ENCODE data around the gene TRIOBP. TPM values are rescaled to one million over a fixed set of nuclear protein-coding genes. Genes with fewer than 3 reads are reported as not detected.

The TRIOBP gene
- total RNA-seq, 1 donor from 2014 or later: 33.7 TPM

DNA sequence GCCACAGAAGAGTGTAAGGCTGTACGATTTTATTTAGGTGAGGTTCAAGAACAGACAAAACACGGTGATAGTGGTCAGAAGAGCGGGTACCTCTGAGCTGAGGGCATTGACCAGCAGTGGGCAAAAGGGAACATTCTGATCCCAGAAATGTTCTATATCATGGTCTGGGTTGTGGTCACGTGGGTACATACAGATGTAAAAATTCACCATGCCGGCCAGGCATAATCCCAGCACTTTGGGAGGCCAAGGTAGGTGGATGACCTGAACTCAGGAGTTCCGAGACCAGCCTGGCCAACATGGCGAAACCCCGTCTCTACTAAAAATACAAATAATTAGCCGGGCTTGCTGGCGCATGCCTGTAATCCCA, 79.8 kb downstream of the TRIOBP start:
- H3K4me1 Mint-ChIP-seq (ENCODE audit: low read depth, unreplicated experiment): peaks cover 3% of the 10 kb centered on the region

GRCh38 chr22:37777122-37777687, 80.4 kb downstream of the TRIOBP start:
- DNase-seq: no peak
- Mint-ChIP-seq H3K4me3 (ENCODE audit: unreplicated experiment) (no peak overlapping the region), H3K9me3 (ENCODE audit: unreplicated experiment) (peaks cover 5% of the 10 kb centered on the region), H3K4me1 (ENCODE audit: low read depth, unreplicated experiment) (peaks cover 7% of the 10 kb centered on the region), H3K36me3 (ENCODE audit: unreplicated experiment) (no peaks in the 10 kb centered on the region), H3K27ac (ENCODE audit: unreplicated experiment) (no peak overlapping the region), H3K27me3 (ENCODE audit: unreplicated experiment) (peaks cover 9% of the 10 kb centered on the region)
- no peak for TF ChIP-seq CTCF (IDR thresholded peaks at IDR 0.05; ENCODE audit: partially characterized antibody, unreplicated experiment)

More for the DNA sequence above, 79.8 kb downstream of the TRIOBP start:
- TF ChIP-seq CTCF (IDR thresholded peaks at IDR 0.05; ENCODE audit: partially characterized antibody, unreplicated experiment): no peak
- no peak for DNase-seq
- Mint-ChIP-seq H3K27ac (ENCODE audit: unreplicated experiment) (peak overlapping the region; percentile 48), H3K9me3 (ENCODE audit: unreplicated experiment) (peaks cover 5% of the 10 kb centered on the region), H3K27me3 (ENCODE audit: unreplicated experiment) (peaks cover 9% of the 10 kb centered on the region), H3K36me3 (ENCODE audit: unreplicated experiment) (no peaks in the 10 kb centered on the region), H3K4me3 (ENCODE audit: unreplicated experiment) (no peak overlapping the region)

DNA sequence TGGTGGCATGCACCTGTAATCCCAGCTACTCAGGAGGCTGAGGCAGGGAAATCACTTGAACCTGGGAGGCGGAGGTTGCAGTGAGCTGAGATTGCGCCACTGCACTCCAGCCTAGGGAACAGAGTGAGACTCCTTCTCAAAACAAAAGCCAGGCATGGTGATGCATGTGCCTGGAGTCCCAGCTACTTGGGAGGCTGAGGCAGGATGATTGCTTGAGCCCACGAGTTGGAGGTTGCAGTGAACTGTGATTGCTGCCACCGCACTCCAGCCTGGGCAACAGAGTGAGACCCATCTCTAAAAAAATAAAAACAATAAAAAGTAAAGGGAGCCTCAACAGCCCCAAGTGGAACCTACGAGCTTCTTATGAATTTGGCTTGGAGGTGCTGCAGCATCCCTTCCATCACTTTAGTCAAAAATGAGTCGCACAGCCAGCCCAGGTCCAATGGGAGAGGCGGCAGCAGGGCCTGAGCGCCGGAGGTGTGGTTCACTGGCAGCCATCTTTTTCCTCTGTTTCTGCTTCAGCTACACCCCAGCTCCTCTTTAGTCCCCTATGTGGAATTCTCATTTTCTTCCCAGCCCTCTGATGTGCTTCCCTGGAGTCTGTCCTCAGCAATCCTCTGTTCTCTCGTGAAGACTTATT, 81.6 kb downstream of the TRIOBP start:
- Mint-ChIP-seq H3K36me3 (ENCODE audit: unreplicated experiment) (no peaks in the 10 kb centered on the region), H3K27ac (ENCODE audit: unreplicated experiment) (no peak overlapping the region), H3K4me1 (ENCODE audit: low read depth, unreplicated experiment) (peaks cover 8% of the 10 kb centered on the region), H3K4me3 (ENCODE audit: unreplicated experiment) (no peak overlapping the region), H3K27me3 (ENCODE audit: unreplicated experiment) (peaks cover 9% of the 10 kb centered on the region), H3K9me3 (ENCODE audit: unreplicated experiment) (peaks cover 5% of the 10 kb centered on the region)
- TF ChIP-seq CTCF (IDR thresholded peaks at IDR 0.05; ENCODE audit: partially characterized antibody, unreplicated experiment): no peak
- no peak for DNase-seq

DNA sequence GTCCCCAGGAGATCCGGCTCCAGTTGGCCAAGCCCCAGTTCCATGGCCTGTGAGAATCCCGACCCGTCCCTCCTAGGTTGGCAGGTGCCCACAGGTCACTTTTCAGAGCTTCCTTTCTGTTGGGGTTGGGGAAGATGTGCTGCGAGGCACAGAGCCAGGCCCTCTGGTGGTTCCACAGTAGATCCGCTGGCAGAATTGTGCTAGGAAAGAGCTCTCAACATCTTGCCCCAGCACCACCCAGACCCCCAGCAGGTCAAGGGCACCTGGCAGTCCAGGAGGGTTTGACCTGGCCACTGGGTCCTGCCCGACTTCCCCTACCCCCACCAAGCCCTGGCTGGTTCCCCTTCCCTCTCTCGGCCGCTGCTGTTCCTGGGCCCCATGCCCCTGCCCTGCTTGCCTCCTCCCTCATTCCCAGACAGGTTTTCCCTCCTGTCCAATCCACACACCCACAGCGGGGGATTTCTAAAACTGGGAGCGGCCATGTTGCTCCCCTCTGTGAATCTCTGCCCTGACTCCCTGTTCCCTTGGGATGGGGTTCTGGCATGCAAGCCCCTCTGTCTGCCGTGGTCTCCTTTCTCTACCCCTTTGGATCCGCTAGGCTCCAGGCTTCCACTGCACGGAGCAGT, 84.7 kb downstream of the TRIOBP start:
- Mint-ChIP-seq H3K4me1 (ENCODE audit: low read depth, unreplicated experiment) (peaks cover 15% of the 10 kb centered on the region), H3K27ac (ENCODE audit: unreplicated experiment) (no peak overlapping the region), H3K36me3 (ENCODE audit: unreplicated experiment) (no peaks in the 10 kb centered on the region), H3K27me3 (ENCODE audit: unreplicated experiment) (peaks cover 16% of the 10 kb centered on the region), H3K4me3 (ENCODE audit: unreplicated experiment) (no peak overlapping the region), H3K9me3 (ENCODE audit: unreplicated experiment) (peaks cover 6% of the 10 kb centered on the region)
- TF ChIP-seq CTCF (IDR thresholded peaks at IDR 0.05; ENCODE audit: partially characterized antibody, unreplicated experiment): no peak
- DNase-seq: no peak
